ENCODE measurements around the gene SPATA20.
A peak's percentile ranks its signal among the peaks of the same experiment; 100 is the strongest.

DNA sequence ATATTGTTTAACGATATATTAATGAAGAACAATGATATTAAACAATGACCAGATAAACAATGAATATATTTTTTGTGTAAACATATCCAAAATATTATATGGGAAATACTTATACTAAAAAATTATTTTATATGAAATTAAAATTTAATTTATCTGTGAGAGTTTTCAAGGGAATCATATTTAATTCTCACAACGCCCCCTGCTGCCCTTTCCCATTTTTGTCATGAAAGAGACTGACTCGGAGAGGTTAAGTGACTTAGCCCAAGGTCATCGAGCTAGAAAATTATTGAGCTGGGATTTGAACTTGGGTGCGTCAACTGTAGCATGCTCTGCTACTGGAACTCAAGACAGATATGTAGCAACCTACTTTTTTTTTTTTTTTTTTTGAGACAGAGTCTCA, 45.9 kb upstream of the SPATA20 start:
- TF ChIP-seq POLR2A (IDR thresholded peaks at IDR 0.05) (no peak), CTCF (IDR thresholded peaks at IDR 0.05) (peak; percentile 18 to 49 (median 36))

Data from adrenal gland (tissue), 5 donors.